Right renal pelvis (tissue), 4 donors: ENCODE data around the gene SELENOH. TPM values are rescaled to one million over a fixed set of nuclear protein-coding genes. Genes with fewer than 3 reads are reported as not detected.
A peak's percentile ranks its signal among the peaks of the same experiment; 100 is the strongest.

ENCODE experiments used
- DNase-seq, 4 donors: peaks; one replicate each; pipeline ENCODE4 v3.0.0-alpha.2; 2013; ENCODE audit warnings: low read depth in 4 of 4, low spot score in 3 of 4, missing footprints in 1 of 4
- polyA plus RNA-seq, 4 donors: library from polyadenylated mRNA; unstranded; fragments of 120-200 nt; gene quantifications; one replicate each; pipeline ENCODE4 v1.2.1, GENCODE V29; 2013; ENCODE audit not compliant: insufficient read length in 4 of 4

The SELENOH gene
- polyA plus RNA-seq, 4 donors, result 101 to 145 (median 118) TPM

DNA sequence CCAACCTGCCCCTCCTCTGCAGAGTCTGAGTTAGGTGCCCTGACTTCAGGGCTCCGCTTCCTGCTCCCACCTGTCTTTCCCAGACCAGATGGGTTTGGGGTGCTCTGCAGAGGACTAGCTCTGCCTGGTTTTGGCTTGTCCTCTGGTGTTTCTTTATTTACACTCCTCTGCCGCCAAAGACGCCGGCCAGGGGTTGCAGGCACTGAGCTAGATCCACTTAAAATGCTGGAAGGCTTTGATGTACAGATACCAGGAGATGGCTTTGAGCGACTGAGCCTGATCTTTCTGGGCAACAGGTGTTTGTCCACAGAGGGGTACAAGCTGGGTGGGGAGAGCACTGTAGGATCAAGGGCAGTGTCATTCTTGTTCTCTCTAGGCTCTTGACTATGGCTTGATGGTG lies 3.9 kb downstream of the SELENOH start:
- DNase-seq, result no peak

- DNase-seq, result no peak
Measured at GRCh38 chr11:57746920-57747319, 5.6 kb downstream of the SELENOH start.

DNA sequence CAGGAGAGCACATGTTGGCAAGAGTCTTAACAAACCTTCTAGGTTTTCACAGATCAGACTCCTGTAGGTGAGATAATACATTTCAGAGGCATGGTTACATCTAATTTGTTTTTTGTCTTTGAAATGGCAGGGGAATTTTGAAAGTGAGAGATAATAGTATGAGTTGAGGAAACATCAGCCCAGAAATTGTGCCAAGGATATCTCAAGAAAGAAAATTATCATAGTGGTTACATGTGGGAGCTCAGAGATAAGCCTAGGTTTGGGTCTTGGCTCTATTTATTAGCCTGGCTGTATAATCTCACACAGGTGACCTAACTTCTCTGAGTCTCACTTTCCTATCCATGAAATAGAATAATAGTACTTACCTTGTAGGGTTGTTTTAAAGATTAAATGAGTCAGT lies 9.9 kb downstream of the SELENOH start:
- no peak for DNase-seq

DNA sequence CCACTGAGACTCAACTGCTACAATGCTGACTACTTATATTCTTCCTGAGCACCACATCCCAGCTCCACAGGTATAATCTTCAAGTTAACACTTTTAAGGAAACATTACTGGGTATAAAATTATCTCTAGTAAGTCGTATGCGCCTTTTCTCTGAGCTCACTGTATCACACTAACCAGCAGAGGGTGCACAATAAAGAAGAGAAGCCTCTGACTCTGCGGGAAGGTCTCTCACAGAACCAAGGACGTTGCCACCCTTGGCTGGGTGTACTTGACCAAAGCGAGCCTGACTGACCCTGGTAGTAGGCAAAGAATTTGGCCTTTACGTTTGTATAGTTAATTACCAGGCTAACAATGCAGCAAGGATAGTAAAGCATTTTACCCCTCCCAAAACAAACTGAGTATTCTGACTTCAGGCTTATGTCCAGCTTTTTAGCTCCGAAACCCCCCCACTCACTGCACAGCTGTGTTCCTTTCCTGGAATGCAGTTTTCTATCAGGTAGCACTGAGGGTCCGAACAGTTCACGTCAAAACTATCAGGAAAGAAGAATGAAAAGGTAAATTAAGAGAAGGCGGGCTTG lies 10.5 kb downstream of the SELENOH start, which contains the start of gene BTBD18:
Gene BTBD18, minus strand, starts transcription at position 144 of the 578 bp plus-strand sequence. CDS start 631 bp downstream, outside the sequence.
- DNase-seq, result no peak

DNA sequence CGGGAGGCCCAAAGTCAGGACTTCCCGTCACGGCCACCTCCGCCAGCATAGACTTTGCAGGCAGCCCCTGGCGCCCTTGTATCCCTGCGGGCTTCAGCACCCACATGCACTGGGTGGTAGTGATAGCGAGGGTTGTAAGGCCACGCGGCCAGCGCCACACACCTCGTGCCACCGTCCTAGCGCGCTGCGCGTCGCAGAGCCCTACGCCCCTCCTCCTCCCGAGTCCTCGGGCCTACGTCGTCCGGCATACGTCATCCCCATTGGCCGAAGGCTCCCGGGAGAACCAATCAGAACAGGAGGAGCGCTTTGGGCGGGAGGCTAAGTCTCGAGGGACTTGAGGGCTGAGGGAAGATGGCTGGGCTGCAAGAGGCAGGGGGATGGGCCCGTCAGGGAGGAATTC lies 11.7 kb downstream of the SELENOH start:
- DNase-seq, result no peak

- no peak for DNase-seq
Measured at GRCh38 chr11:57758174-57758573, 16.9 kb downstream of the SELENOH start.

DNA sequence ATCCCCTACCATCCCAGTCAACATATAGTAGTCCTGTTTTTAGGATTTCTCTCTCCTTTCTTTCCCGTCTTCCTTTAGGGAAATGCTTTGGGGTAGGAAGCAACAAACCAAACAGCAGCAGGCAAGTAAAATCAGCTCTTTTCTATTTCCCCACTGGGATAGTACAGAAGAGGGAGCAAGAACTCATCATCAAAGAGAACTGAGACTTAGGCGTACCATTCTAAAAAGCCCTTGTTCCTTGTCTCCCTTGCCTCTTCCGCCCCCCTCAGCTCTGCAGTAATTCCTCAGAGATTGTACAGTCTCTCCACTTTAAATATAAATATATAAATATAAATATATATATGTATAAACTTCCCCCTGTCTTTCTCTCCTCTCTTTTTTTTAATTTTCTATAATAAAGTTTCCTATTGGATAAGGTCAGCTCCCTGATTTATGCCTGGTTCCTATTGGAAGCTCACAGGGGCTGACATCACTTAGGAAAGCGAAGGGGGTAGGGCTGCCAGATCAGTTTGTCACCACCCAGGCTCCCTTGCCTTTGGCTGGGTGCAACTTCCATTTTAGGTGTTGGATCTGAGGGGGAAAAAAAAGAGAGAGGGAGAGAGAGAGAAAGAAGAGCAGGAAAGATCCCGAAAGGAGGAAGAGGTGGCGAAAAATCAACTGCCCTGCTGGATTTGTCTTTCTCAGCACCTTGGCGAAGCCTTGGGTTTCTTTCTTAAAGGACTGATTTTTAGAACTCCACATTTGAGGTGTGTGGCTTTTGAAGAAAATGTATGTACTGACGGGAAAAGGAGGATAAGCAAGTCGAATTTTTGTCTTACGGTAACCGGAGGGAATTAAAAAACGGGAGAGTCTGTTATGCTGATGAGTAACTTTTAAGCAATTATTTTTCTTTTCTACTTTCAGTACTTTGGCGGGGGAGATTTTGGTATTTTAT lies 20.3 kb downstream of the SELENOH start, which contains the start of gene CTNND1:
Gene CTNND1, plus strand, starts transcription at position 502 of the 934 bp plus-strand sequence. CDS start 29,677 bp downstream, outside the sequence.
- peak in 3 of 4 donors; percentile 94 to 97 (median 96) for DNase-seq

DNA sequence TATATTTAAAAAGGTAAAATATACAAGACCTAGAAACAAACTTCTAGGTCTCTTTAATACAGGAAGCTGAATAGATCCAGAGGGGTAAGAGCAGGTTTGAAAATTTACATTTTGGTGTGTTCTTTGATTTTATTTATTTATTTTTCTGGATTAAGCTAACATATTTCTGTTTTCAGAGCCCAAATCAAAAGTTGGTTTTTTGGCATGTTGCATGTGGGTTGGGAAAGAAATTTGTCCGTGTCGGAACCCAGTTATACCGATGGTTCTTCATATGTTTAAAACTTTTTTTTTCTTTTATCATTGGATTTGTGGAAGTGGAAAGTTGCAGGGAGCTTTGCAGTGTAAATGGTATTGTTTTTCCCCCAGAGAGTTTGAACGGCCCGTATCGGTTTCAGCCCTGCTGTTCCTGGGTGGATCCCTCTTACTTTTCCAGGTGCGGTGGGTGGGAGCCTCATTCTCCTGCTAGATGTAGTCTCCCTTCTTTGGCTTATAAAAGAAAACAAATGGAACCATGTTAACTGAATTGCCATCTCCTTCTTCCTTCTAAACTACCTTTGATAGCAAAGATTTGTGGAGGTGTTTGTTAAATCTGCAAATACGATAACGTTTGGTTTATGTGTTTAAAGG lies 21.1 kb downstream of the SELENOH start:
- DNase-seq, result no peak

GRCh38 chr11:57763568-57763967 lies 22.3 kb downstream of the SELENOH start:
- DNase-seq, result no peak

- DNase-seq, result no peak
Measured at GRCh38 chr11:57764021-57764420, 22.7 kb downstream of the SELENOH start.

- no peak for DNase-seq
Measured at GRCh38 chr11:57764566-57764965, 23.3 kb downstream of the SELENOH start.

- DNase-seq, result no peak
Measured at GRCh38 chr11:57764972-57765371, 23.7 kb downstream of the SELENOH start.

DNA sequence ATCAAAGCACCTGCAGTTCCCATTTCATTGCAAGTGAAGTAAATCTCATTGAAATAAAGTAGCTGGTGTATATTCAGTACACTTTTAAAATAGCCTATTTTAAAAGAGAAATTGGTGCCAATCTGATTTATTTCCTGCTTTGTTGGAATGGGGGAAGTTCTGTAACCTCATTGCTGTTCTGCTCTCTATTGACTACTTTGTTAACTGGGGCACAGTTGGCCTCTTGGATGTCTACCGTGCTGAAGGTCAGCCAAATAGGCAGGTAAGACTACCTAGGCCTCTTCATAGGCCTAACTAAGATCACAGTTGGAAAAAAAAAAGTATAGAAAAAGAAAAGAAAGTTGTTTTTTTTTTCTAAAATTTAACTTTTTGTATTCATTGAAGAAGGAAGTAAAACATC lies 29.5 kb downstream of the SELENOH start:
- no peak for DNase-seq

DNA sequence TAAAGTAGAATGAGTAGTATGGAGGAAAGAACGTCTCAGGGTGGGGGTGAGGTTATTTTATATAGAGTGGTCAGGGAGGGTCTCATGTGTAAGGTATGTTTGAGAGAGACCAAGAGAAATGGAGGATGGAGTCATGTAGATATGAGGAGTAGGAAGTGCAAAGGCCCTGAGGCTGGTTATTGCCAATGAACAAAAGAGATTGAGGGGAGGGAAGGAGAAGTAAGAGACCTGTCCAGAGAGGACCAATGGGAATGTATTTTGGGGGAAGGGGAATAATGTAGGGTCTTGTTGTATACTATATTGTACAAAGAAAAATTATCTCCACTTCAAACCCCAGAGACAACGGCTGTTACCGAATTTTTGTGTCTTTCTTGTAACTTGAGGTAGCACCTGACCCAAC lies 30.1 kb downstream of the SELENOH start:
- DNase-seq, result no peak

DNA sequence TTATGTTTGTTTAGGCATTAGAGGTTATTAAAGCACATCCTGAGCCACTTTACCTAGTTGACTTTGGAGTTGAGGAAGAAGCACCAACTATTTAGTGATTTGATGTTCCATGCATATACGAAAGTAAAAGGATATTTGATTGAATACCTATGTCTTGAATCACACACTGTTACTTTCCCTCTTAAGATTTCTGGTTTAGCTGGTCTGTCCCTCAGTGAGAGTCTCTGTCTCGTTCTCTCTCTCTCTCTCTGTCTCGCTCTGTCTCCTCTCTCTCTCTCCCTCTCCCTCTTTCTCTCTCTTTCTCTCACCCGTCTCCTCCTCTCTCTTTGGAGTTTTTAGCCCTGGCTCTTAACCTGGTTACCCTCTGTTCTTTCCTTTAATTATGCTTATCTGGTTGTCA lies 31.3 kb downstream of the SELENOH start:
- DNase-seq, result no peak

GRCh38 chr11:57773026-57773598 lies 31.8 kb downstream of the SELENOH start:
- no peak for DNase-seq

GRCh38 chr11:57775491-57775890 lies 34.2 kb downstream of the SELENOH start:
- no peak for DNase-seq

DNA sequence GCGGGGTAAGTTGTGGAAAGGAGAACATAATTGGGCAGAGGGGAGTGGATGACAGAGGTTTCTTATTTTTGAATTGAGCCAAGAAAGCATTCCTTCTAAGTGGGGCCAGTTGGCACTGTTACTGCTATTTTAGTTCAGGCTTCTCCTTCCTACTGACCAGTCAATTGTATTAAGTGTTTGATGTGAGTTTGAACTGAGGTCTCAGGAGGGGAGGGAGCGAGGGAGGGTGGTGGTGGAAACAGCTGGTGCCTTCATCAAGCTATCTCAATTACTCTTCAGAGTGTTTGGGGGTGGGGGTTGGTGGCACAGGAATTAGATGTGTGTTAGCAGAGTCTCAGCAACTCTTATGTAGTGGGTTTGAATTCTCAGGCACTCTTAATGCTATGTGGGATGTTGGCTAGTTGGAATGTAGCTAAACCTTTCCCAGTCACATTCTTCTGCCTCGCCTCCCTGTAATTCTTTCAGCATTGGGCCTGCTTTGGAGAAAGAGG lies 34.8 kb downstream of the SELENOH start:
- DNase-seq, result no peak

- DNase-seq, result no peak
Measured at GRCh38 chr11:57776577-57777210, 35.4 kb downstream of the SELENOH start.

DNA sequence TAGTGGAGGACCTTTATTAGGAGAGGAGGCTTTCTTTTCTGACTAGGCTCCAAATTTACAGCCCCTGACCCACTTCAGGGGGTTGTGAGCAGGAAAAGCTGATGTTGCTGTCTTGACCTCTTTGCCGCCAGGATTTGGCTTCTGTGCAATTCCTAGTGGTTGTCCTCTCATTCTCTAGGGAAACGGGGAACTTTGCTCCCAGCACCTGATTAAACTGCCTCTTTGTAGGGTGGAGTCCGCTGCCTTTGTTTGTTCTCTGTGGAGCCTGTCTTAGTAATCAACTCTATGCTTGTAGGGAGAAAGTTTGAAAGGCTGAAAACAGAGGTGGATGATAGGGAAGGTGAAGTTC lies 36.7 kb downstream of the SELENOH start:
- DNase-seq, result no peak
